ENCODE results near the gene ACOT7. TPM values are rescaled to one million over a fixed set of nuclear protein-coding genes. Genes with fewer than 3 reads are reported as not detected.

ACOT7 gene
- total RNA-seq, 5 donors from 2014 or later (not counting 1 experiment from before 2014, with no cell fraction given), result 6.1 to 9.3 (median 7.4) TPM

- H3K9me3 ChIP-seq, result no peaks in the 10 kb centered on the region
- DNase-seq (no peak), ATAC-seq (replicated peaks in 1 of 4) (peak in 3 of 4 experiments; percentile 7 to 23 (median 19))
- no peaks in the 10 kb centered on the region for H3K36me3 ChIP-seq (ENCODE audit: control insufficient read depth in 2 of 2, extremely low read depth in 1 of 2, insufficient read depth in 1 of 2, low read length in 1 of 2)
- ChIA-PET POLR2A (no interaction called here), CTCF (interaction anchor here in 1 of 2 donors (0.6 kb wide), 1 partner anchor 68 kb away, joined by 5 read pairs; no protein-coding TSS in a partner anchor)
- no peak within 1 kb of the TSS for H3K27ac ChIP-seq (ENCODE audit: low read length)
- Mint-ChIP-seq H3K4me1 (peaks cover 6 to 24% (median 14%) of the 10 kb centered on the region in 3 donors), H3K27me3 (peaks cover 47 to 70% of the 10 kb centered on the region in 2 donors), H3K36me3 (no peaks in the 10 kb centered on the region), H3K27ac (no peak within 1 kb of the TSS), H3K4me3 (peak within 1 kb of the TSS; percentile 13 to 65 (median 31)), H3K9me3 (no peaks in the 10 kb centered on the region)
- H3K4me3 ChIP-seq (ENCODE audit: control insufficient read depth in 1 of 2, extremely low read depth in 1 of 2, low read length in 1 of 2), result peak within 1 kb of the TSS; percentile 5 to 41
- H3K4me1 ChIP-seq (ENCODE audit: control insufficient read depth in 1 of 2, extremely low read depth in 1 of 2, insufficient read depth in 2 of 2, low read length in 2 of 2), result peaks cover 3 to 43% of the 10 kb centered on the region in 2 experiments
- H3K27me3 ChIP-seq (replicated peaks in 1 of 2; ENCODE audit: control insufficient read depth in 2 of 2, extremely low read depth in 1 of 2, insufficient read depth in 2 of 2, low read length in 1 of 2), result peaks cover 2 to 89% of the 10 kb centered on the region in 2 experiments
- WGBS (ENCODE audit: insufficient coverage), result 3% methylated on average over 58 of the region's 62 CpGs
These were observed 26.4 kb upstream of the ACOT7 start, which contains the start of gene HES2 for GRCh38 chr1:6419804-6420453. TSS of gene HES2 (minus strand) at chr1:6419919. CDS start at chr1:6419820, 99 bp downstream.

- Mint-ChIP-seq H3K9me3 (no peaks in the 10 kb centered on the region), H3K27ac (no peak overlapping the region), H3K4me1 (peaks cover 9 to 27% (median 16%) of the 10 kb centered on the region in 3 donors), H3K27me3 (peaks cover 49 to 75% of the 10 kb centered on the region in 2 donors), H3K4me3 (peak overlapping the region in 1 of 3 donors; percentile 65), H3K36me3 (no peaks in the 10 kb centered on the region)
- 4% methylated on average over 46 of the region's 48 CpGs for WGBS (ENCODE audit: insufficient coverage)
- Histone ChIP-seq H3K9me3 (no peaks in the 10 kb centered on the region), H3K27me3 (replicated peaks in 1 of 2; ENCODE audit: control insufficient read depth in 2 of 2, extremely low read depth in 1 of 2, insufficient read depth in 2 of 2, low read length in 1 of 2) (peaks cover 2 to 93% of the 10 kb centered on the region in 2 experiments), H3K36me3 (ENCODE audit: control insufficient read depth in 2 of 2, extremely low read depth in 1 of 2, insufficient read depth in 1 of 2, low read length in 1 of 2) (no peaks in the 10 kb centered on the region), H3K27ac (ENCODE audit: low read length) (no peak overlapping the region), H3K4me1 (ENCODE audit: control insufficient read depth in 1 of 2, extremely low read depth in 1 of 2, insufficient read depth in 2 of 2, low read length in 2 of 2) (peaks cover 3 to 47% of the 10 kb centered on the region in 2 experiments), H3K4me3 (ENCODE audit: control insufficient read depth in 1 of 2, extremely low read depth in 1 of 2, low read length in 1 of 2) (no peak overlapping the region)
- DNase-seq (no peak), ATAC-seq (replicated peaks in 1 of 4) (peak in 2 of 4 experiments; percentile 17 to 19)
- ChIA-PET CTCF (no interaction called here), POLR2A (no interaction called here)
These were observed 25.8 kb upstream of the ACOT7 start for GRCh38 chr1:6419397-6419803.

- Mint-ChIP-seq H3K4me1 (peaks cover 7 to 23% (median 12%) of the 10 kb centered on the region in 3 donors), H3K9me3 (no peaks in the 10 kb centered on the region), H3K36me3 (no peaks in the 10 kb centered on the region), H3K27ac (no peak overlapping the region), H3K27me3 (peaks cover 47 to 75% of the 10 kb centered on the region in 2 donors), H3K4me3 (peak overlapping the region in 1 of 3 donors; percentile 28)
- DNase-seq (no peak), ATAC-seq (replicated peaks in 1 of 4) (no peak)
- ChIA-PET POLR2A (no interaction called here), CTCF (no interaction called here)
- 13% methylated on average over 67 of the region's 69 CpGs for WGBS (ENCODE audit: insufficient coverage)
- H3K27ac ChIP-seq (ENCODE audit: low read length), result no peak overlapping the region
- no peak overlapping the region for H3K4me3 ChIP-seq (ENCODE audit: control insufficient read depth in 1 of 2, extremely low read depth in 1 of 2, low read length in 1 of 2)
- no peaks in the 10 kb centered on the region for H3K36me3 ChIP-seq (ENCODE audit: control insufficient read depth in 2 of 2, extremely low read depth in 1 of 2, insufficient read depth in 1 of 2, low read length in 1 of 2)
- H3K9me3 ChIP-seq, result no peaks in the 10 kb centered on the region
- H3K27me3 ChIP-seq (replicated peaks in 1 of 2; ENCODE audit: control insufficient read depth in 2 of 2, extremely low read depth in 1 of 2, insufficient read depth in 2 of 2, low read length in 1 of 2), result peaks cover 2 to 93% of the 10 kb centered on the region in 2 experiments
- peaks cover 3 to 45% of the 10 kb centered on the region in 2 experiments for H3K4me1 ChIP-seq (ENCODE audit: control insufficient read depth in 1 of 2, extremely low read depth in 1 of 2, insufficient read depth in 2 of 2, low read length in 2 of 2)
These were observed 25.3 kb upstream of the ACOT7 start for GRCh38 chr1:6418668-6419396.

DNA sequence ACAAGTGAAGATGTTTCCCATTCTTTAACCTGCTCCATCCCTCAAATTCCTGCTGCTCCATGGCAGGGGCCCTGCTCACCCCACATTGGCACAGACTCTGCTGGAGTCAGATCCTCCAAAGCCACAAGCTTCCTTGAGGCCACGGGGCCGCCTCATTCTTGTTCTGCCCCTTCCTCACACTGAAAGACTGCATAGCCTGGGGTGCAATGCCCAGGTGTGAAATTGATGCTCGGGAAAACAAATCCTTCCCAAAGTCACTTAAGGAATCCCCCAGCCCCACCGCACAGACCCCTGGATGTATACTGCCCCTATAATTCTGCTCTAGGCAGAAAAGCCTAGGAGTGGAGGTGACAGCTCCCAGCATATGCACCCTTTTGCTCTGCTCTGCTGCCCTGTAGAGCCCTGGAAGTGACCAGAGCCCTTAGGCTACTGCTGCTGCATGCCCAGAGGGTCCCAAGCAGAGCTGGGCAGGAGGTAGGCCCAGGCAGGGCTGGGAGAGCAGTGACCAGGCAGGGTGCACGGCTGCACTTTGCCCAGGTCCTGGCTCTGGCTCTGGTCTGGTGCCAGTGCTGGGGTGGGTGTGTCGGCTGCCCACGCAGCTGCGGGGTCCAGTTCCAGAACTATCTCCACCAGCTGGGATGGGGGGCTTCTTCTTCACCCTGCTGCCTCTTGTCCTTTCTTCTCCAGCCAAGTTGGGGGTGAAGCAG, 24.5 kb upstream of the ACOT7 start:
- Mint-ChIP-seq H3K4me3 (no peak overlapping the region), H3K4me1 (peaks cover 7 to 18% (median 7%) of the 10 kb centered on the region in 3 donors)
- POLR2A ChIA-PET, result no interaction called here

DNA sequence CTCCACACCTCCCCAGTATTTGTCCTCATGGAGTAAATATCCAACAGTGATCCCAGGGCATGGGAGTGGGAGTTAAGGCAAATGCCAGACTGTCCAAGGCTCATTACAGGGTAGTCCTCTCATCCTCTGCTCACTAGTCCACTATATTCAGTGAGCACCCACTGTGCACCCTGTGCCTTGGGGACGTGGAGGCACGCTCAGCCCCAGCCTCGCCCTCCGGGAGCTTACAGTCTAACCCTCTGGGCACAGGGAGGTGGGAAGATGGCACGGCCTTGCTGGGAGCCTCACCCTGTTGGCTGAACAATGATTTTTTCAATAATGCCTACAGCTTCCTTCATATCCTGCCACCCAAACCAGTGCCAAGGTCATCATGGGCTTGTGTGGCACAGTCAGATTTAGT, 23.3 kb upstream of the ACOT7 start:
- Mint-ChIP-seq H3K4me1 (peaks cover 7 to 18% (median 7%) of the 10 kb centered on the region in 3 donors), H3K27ac (peak overlapping the region in 1 of 2 donors; percentile 11), H3K27me3 (peaks cover 44 to 80% of the 10 kb centered on the region in 2 donors), H3K36me3 (no peaks in the 10 kb centered on the region), H3K4me3 (no peak overlapping the region), H3K9me3 (no peaks in the 10 kb centered on the region)
- Histone ChIP-seq H3K27me3 (replicated peaks in 1 of 2; ENCODE audit: control insufficient read depth in 2 of 2, extremely low read depth in 1 of 2, insufficient read depth in 2 of 2, low read length in 1 of 2) (peaks cover 2 to 88% of the 10 kb centered on the region in 2 experiments), H3K4me1 (ENCODE audit: control insufficient read depth in 1 of 2, extremely low read depth in 1 of 2, insufficient read depth in 2 of 2, low read length in 2 of 2) (peaks cover 3 to 36% of the 10 kb centered on the region in 2 experiments), H3K9me3 (no peaks in the 10 kb centered on the region), H3K36me3 (ENCODE audit: control insufficient read depth in 2 of 2, extremely low read depth in 1 of 2, insufficient read depth in 1 of 2, low read length in 1 of 2) (no peaks in the 10 kb centered on the region), H3K27ac (ENCODE audit: low read length) (no peak overlapping the region), H3K4me3 (ENCODE audit: control insufficient read depth in 1 of 2, extremely low read depth in 1 of 2, low read length in 1 of 2) (no peak overlapping the region)
- DNase-seq (no peak), ATAC-seq (replicated peaks in 1 of 4) (no peak)
- ChIA-PET POLR2A (no interaction called here), CTCF (no interaction called here)
- WGBS (ENCODE audit: insufficient coverage), result 89% methylated on average over 5 of the region's 5 CpGs

More for the DNA sequence above, 24.5 kb upstream of the ACOT7 start:
- Mint-ChIP-seq H3K9me3 (no peaks in the 10 kb centered on the region), H3K27ac (no peak overlapping the region), H3K36me3 (no peaks in the 10 kb centered on the region), H3K27me3 (peaks cover 46 to 79% of the 10 kb centered on the region in 2 donors)
- WGBS (ENCODE audit: insufficient coverage), result 68% methylated on average over 5 of the region's 8 CpGs
- DNase-seq, result no peak
- CTCF ChIA-PET, result no interaction called here
- peaks cover 3 to 38% of the 10 kb centered on the region in 2 experiments for H3K4me1 ChIP-seq (ENCODE audit: control insufficient read depth in 1 of 2, extremely low read depth in 1 of 2, insufficient read depth in 2 of 2, low read length in 2 of 2)
- no peak overlapping the region for H3K4me3 ChIP-seq (ENCODE audit: control insufficient read depth in 1 of 2, extremely low read depth in 1 of 2, low read length in 1 of 2)
- H3K27ac ChIP-seq (ENCODE audit: low read length), result no peak overlapping the region
- no peaks in the 10 kb centered on the region for H3K36me3 ChIP-seq (ENCODE audit: control insufficient read depth in 2 of 2, extremely low read depth in 1 of 2, insufficient read depth in 1 of 2, low read length in 1 of 2)
- peaks cover 2 to 93% of the 10 kb centered on the region in 2 experiments for H3K27me3 ChIP-seq (replicated peaks in 1 of 2; ENCODE audit: control insufficient read depth in 2 of 2, extremely low read depth in 1 of 2, insufficient read depth in 2 of 2, low read length in 1 of 2)
- no peaks in the 10 kb centered on the region for H3K9me3 ChIP-seq
- ATAC-seq (replicated peaks in 1 of 4), result no peak

- peaks cover 7 to 18% (median 7%) of the 10 kb centered on the region in 3 donors for H3K4me1 Mint-ChIP-seq
- ATAC-seq (replicated peaks in 1 of 4) (no peak), DNase-seq (no peak)
- 85% methylated on average over 7 of the region's 8 CpGs for WGBS (ENCODE audit: insufficient coverage)
- Histone ChIP-seq H3K27ac (ENCODE audit: low read length) (no peak overlapping the region), H3K36me3 (ENCODE audit: control insufficient read depth in 2 of 2, extremely low read depth in 1 of 2, insufficient read depth in 1 of 2, low read length in 1 of 2) (no peaks in the 10 kb centered on the region), H3K27me3 (replicated peaks in 1 of 2; ENCODE audit: control insufficient read depth in 2 of 2, extremely low read depth in 1 of 2, insufficient read depth in 2 of 2, low read length in 1 of 2) (peaks cover 2 to 85% of the 10 kb centered on the region in 2 experiments), H3K4me1 (ENCODE audit: control insufficient read depth in 1 of 2, extremely low read depth in 1 of 2, insufficient read depth in 2 of 2, low read length in 2 of 2) (peaks cover 3 to 36% of the 10 kb centered on the region in 2 experiments), H3K4me3 (ENCODE audit: control insufficient read depth in 1 of 2, extremely low read depth in 1 of 2, low read length in 1 of 2) (no peak overlapping the region), H3K9me3 (no peaks in the 10 kb centered on the region)
- ChIA-PET CTCF (no interaction called here), POLR2A (no interaction called here)
- no peaks in the 10 kb centered on the region for H3K9me3 Mint-ChIP-seq
- no peaks in the 10 kb centered on the region for H3K36me3 Mint-ChIP-seq
- peaks cover 38 to 77% of the 10 kb centered on the region in 2 donors for H3K27me3 Mint-ChIP-seq
- H3K4me3 Mint-ChIP-seq, result no peak overlapping the region
- no peak overlapping the region for H3K27ac Mint-ChIP-seq
These were observed 22.7 kb upstream of the ACOT7 start for GRCh38 chr1:6416295-6416656.

Data from T-cell (primary cell).